Heart left ventricle (tissue), 16 donors: ENCODE measurements around the gene SREBF2. TPM values are rescaled to one million over a fixed set of nuclear protein-coding genes. Genes with fewer than 3 reads are reported as not detected.

Experiments
- ATAC-seq, 4 donors: fragments of 200-7000 bp; cut with Tn5 transposase; one replicate each; pipeline ENCODE4 v1.9.1; 2020 to 2022; ENCODE audit warnings: moderate library complexity in 4 of 4, mild to moderate bottlenecking in 3 of 4, moderate number of reproducible peaks in 1 of 4
- DNase-seq, 5 donors: peaks; one replicate each; pipeline ENCODE4 v3.0.0-alpha.2; 2020
- H3K27ac ChIP-seq, 12 donors: fragments of 200-600 bp; sonication (generic) in 4 of 12; one replicate each; pipeline versions ENCODE4 v1.5.0 to v1.8.0; 2016 to 2022; ENCODE audit warnings: mild to moderate bottlenecking in 2 of 12
- H3K27me3 ChIP-seq, 9 donors: fragments of 200-600 bp; sonication (generic) in 2 of 9; one replicate each; pipeline versions ENCODE4 v1.5.1 to v1.8.0; 2016 to 2022; ENCODE audit warnings: mild to moderate bottlenecking in 3 of 9
- H3K36me3 ChIP-seq, 9 donors: fragments of 200-600 bp; sonication (generic) in 2 of 9; one replicate each; pipeline versions ENCODE4 v1.5.0 to v1.8.0; 2018 to 2022; ENCODE audit warnings: mild to moderate bottlenecking in 2 of 9
- H3K4me1 ChIP-seq, 12 donors: fragments of 200-600 bp; sonication (generic) in 4 of 12; one replicate each; pipeline versions ENCODE4 v1.5.0 to v1.8.0; 2016 to 2022; ENCODE audit warnings: mild to moderate bottlenecking in 3 of 12
- H3K4me3 ChIP-seq, 12 donors: fragments of 200-600 bp; sonication (generic) in 4 of 12; one replicate each; pipeline versions ENCODE4 v1.5.0 to v1.8.0; 2017 to 2022; ENCODE audit warnings: mild to moderate bottlenecking in 9 of 12, moderate library complexity in 4 of 12
- H3K9me3 ChIP-seq, 12 donors: fragments of 200-600 bp; sonication (generic) in 4 of 12; one replicate each; pipeline versions ENCODE4 v1.5.0 to v1.8.0; 2016 to 2022; ENCODE audit warnings: mild to moderate bottlenecking in 1 of 12
- CTCF ChIP-seq, 12 donors: fragments of 200-600 bp; sonication (generic) in 4 of 12; IDR thresholded peaks; one replicate each; pipeline versions ENCODE4 v1.5.0 to v1.8.0; 2018 to 2022; ENCODE audit warnings: antibody characterized with exemption in 12 of 12, mild to moderate bottlenecking in 5 of 12
- POLR2A ChIP-seq, 2 donors: fragments of 450-650 bp; IDR thresholded peaks; one replicate each; pipeline ENCODE4 v1.6.1; 2017; ENCODE audit warnings: antibody characterized with exemption in 2 of 2, mild to moderate bottlenecking in 2 of 2, moderate library complexity in 2 of 2
- WGBS, 4 donors: extraction: QIAGEN DNeasy Blood & Tissue Kit in 2 of 4; methylation state at CpG; one replicate each; pipeline versions ENCODE4 v1.1.5 to v1.1.7; 2013 to 2018; 5-methylcytosine and 5-hydroxymethylcytosine counted together
- intact Hi-C, 10 donors: fragments of 100-400 bp; cut with DNase I; formaldehyde crosslinking; loops; one replicate each; pipeline versions ENCODE4 v1.11.1 to v1.14.2; 2022
- polyA plus RNA-seq, 2 donors: library from polyadenylated mRNA; stranded (reverse); fragments of 200-250 nt; gene quantifications; one replicate each; pipeline ENCODE4 v1.2.3, GENCODE V29; 2013
- total RNA-seq, 9 donors: library from RNA; depleted of rRNA in 2 of 9; stranded (reverse); fragments of >200 nt in 2 of 9; fragmentation: NEBNext Ultra II Directional in 3 of 9; extraction: Animal tissue kit (Norgen Biotek cat#: 25700) in 3 of 9; gene quantifications; one replicate each; pipeline versions ENCODE4 v1.1.0 to v1.2.4, GENCODE V29; 2016 to 2023
- donor health status: ischemic (EF 13 %, LVEDD 7.1; RV severe dilation, severe dysfunction).
- donor health status: healthy with polysubstance abuse.
- donor health status: DM: no; HTN: yes; CAD: no.
- donor health status: DM: no; HTN: no; CAD: no.
- donor health status: ischemic (EF 25% LVEDD 6.9; RV normal size, moderate dysfunction).
- donor health status: ischemic (EF 25% LVEDD 5.7; RV mildly dilated, moderate dysfunction).
- donor health status: healthy.
- donor health status: DM: yes; HTN: yes; CAD: no.
- donor health status: ischemic (EF 35%, LVEDD 5.7; RV mildly dilated, moderate dysfunction).
- donor health status: nonischemic (EF 11% LVEDD 7.7; RV severe dilation, severe dysfunction).
- donor health status: DM: yes; HTN: yes; CAD: no.
- donor health status: PGD.
- donor health status: ischemic (EF 29% LVEDD 5.4; RV normal size, mild dysfunction).
- donor health status: nonischemic (EF 23%, LVEDD 6.1; RV moderate dilation, normal function).

The SREBF2 gene
- total and polyA plus RNA-seq, 11 donors = 39.4 to 115 (median 73.0) TPM

- peak; percentile 26 to 71 (median 59) for ATAC-seq
- Histone ChIP-seq H3K4me1 (peaks cover 0 to 47% (median 14%) of the 10 kb centered on the region in 12 donors), H3K27ac (peak overlapping the region in 10 of 12 donors; percentile 2 to 90 (median 68)), H3K27me3 (no peaks in the 10 kb centered on the region), H3K36me3 (peaks cover 0 to 99% (median 90%) of the 10 kb centered on the region in 9 donors), H3K4me3 (no peak overlapping the region), H3K9me3 (no peaks in the 10 kb centered on the region)
- TF ChIP-seq CTCF (IDR thresholded peaks at IDR 0.05) (no peak), POLR2A (IDR thresholded peaks at IDR 0.05) (no peak)
- WGBS, 4 donors = 39 to 61% (median 54%) methylated on average over 5 of the region's 5 CpGs
- DNase-seq = peak in 1 of 5 donors; percentile 32
- intact Hi-C loops = loop anchor here in 1 of 10 donors (10.0 kb wide), 1 partner anchor 64 kb away; the partner anchor contains the start of gene SREBF2
Observed at GRCh38 chr22:41899110-41899509, 66.2 kb downstream of the SREBF2 start.

GRCh38 chr22:41899992-41900651 lies 67.2 kb downstream of the SREBF2 start:
- WGBS, 4 donors = 66 to 82% (median 77%) methylated on average over 10 to 13 of the region's 13 CpGs
- Histone ChIP-seq H3K36me3 (peaks cover 0 to 99% (median 91%) of the 10 kb centered on the region in 9 donors), H3K4me1 (peaks cover 0 to 44% (median 14%) of the 10 kb centered on the region in 12 donors), H3K27me3 (no peaks in the 10 kb centered on the region), H3K4me3 (no peak overlapping the region), H3K9me3 (no peaks in the 10 kb centered on the region), H3K27ac (peak overlapping the region in 9 of 12 donors; percentile 9 to 90 (median 71))
- TF ChIP-seq CTCF (IDR thresholded peaks at IDR 0.05) (no peak), POLR2A (IDR thresholded peaks at IDR 0.05) (no peak)
- peak in 3 of 5 donors; percentile 52 to 76 (median 69) for DNase-seq
- intact Hi-C loops = loop anchor here in 2 of 10 donors (5.0 to 10.0 kb wide), 2 partner anchors 65 to 68 kb away; partner anchors contain the start of gene SREBF2 (in 2 of the 2)
- ATAC-seq = peak; percentile 4 to 45 (median 38)

GRCh38 chr22:41900652-41901312 lies 67.9 kb downstream of the SREBF2 start:
- no peaks in the 10 kb centered on the region for H3K9me3 ChIP-seq
- TF ChIP-seq POLR2A (IDR thresholded peaks at IDR 0.05) (no peak), CTCF (IDR thresholded peaks at IDR 0.05) (no peak)
- intact Hi-C loops = loop anchor here in 1 of 10 donors (5.0 kb wide), 1 partner anchor 68 kb away; the partner anchor contains the start of gene SREBF2
- no peaks in the 10 kb centered on the region for H3K27me3 ChIP-seq
- 90 to 92% (median 91%) methylated on average over 5 to 8 of the region's 8 CpGs for WGBS, 4 donors
- peaks cover 0 to 99% (median 91%) of the 10 kb centered on the region in 9 donors for H3K36me3 ChIP-seq
- ATAC-seq (no peak), DNase-seq (peak in 2 of 5 donors; percentile 13 to 20)
- H3K4me1 ChIP-seq = peaks cover 0 to 44% (median 14%) of the 10 kb centered on the region in 12 donors
- peak overlapping the region in 6 of 12 donors; percentile 9 to 90 (median 64) for H3K27ac ChIP-seq
- H3K4me3 ChIP-seq = no peak overlapping the region

GRCh38 chr22:41902016-41902415 lies 69.1 kb downstream of the SREBF2 start:
- Histone ChIP-seq H3K9me3 (no peaks in the 10 kb centered on the region), H3K4me3 (no peak overlapping the region), H3K27me3 (no peaks in the 10 kb centered on the region), H3K27ac (peak overlapping the region in 3 of 12 donors; percentile 74 to 83 (median 79)), H3K4me1 (peaks cover 0 to 44% (median 14%) of the 10 kb centered on the region in 12 donors), H3K36me3 (peaks cover 0 to 99% (median 89%) of the 10 kb centered on the region in 9 donors)
- 89 to 97% (median 92%) methylated on average over 7 of the region's 7 CpGs for WGBS, 4 donors
- no peak for TF ChIP-seq CTCF (IDR thresholded peaks at IDR 0.05)
- no peak for TF ChIP-seq POLR2A (IDR thresholded peaks at IDR 0.05)
- intact Hi-C loops = loop anchor here in 1 of 10 donors (5.0 kb wide), 1 partner anchor 70 kb away; the partner anchor contains the start of gene SREBF2
- no peak for ATAC-seq
- DNase-seq = no peak
